IPS DF 19.7 (cell line): ENCODE results near the gene NCAM1.
"Not testable (repeated sequence)": the region's sequence is repeated elsewhere in the genome, so short reads cannot be mapped to it uniquely, and the experiment has no call there.

Source experiments
- DNase-seq: peaks from one replicate; pipeline ENCODE4 v3.0.0-alpha.2; 2013; ENCODE audit warnings: low read depth, low spot score

The NCAM1 gene

GRCh38 chr11:113274713-113275582 is 313.7 kb downstream of the NCAM1 start:
- no peak for DNase-seq

GRCh38 chr11:113275602-113276001 is 314.4 kb downstream of the NCAM1 start:
- no peak for DNase-seq

GRCh38 chr11:113276466-113276865 is 315.2 kb downstream of the NCAM1 start:
- DNase-seq: no peak

GRCh38 chr11:113277907-113278306 is 316.7 kb downstream of the NCAM1 start:
- DNase-seq: no peak

GRCh38 chr11:113278481-113278880 is 317.3 kb downstream of the NCAM1 start:
- no peak for DNase-seq

DNA sequence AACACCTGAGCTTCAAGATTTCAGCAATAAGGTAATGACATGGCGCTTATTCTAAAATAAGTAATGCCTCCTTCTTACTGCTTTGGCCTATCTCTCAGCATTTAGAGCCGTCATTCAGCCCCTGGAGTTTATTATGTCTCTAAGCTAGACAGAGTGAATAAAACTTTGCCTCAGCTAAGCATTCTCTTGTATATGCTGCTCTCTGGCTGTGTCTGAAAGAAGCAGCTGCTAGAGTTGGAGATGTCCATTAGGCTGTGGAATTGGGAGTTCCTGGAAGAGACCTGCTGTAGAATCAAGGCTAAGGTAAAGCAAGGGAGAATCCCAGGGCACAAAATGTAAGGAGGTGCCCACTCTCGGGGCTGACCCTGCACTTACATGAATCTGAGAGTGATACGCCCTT is 317.7 kb downstream of the NCAM1 start:
- DNase-seq: no peak

DNA sequence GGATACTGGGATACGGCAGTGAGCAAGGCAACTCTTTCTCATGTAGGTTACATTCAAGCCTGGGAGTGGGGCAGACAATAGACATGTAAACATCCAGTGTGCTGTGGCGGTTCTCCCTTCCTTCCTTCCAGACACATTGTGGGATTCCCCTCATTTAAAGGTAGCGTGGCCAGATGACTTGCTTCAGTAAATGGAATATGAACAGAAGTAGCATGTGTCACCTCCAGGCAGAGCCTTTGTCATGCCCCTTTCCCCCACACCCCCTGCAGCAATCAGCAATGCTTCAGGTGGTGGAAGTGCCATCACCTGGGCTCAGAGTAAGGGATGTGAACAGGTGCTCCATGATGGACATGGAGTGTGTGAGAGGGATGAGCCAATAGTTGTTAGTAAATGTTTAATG is 318.4 kb downstream of the NCAM1 start:
- no peak for DNase-seq

DNA sequence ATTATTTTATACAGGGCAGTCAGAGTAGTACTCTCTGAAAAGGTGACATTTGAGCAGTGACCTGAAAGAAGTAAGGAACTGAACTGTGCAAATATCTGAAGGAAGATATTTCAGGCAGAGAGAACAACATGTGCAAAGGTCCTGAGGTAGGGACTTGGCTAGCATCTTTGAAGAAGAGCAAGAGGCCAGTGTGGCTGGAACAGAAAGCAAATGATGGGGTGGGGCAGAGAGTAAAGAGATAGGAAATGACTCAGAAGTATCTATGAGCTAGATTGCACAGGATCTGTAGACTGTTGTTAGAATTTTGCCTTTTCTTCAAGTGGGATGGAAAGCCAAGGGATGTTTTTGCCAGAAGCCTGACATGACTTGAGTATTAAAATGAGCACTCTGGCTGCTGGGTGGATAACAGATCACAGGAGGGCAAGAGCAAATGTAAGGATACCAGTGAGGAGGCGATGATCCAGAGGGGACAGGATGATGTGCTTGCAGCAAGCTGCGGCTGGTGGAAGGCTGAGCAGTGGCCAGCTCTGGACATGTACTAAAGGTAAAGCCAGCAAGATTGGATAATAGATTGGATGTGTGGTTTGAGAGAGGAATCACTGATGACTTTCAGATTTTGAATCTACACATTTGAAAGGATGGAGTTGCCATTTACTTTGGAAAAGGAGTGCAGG is 320.0 kb downstream of the NCAM1 start:
- no peak for DNase-seq

GRCh38 chr11:113282898-113283437 is 321.7 kb downstream of the NCAM1 start:
- DNase-seq: no peak

- no peak for DNase-seq
Observed at GRCh38 chr11:113283881-113284280, 322.7 kb downstream of the NCAM1 start.

DNA sequence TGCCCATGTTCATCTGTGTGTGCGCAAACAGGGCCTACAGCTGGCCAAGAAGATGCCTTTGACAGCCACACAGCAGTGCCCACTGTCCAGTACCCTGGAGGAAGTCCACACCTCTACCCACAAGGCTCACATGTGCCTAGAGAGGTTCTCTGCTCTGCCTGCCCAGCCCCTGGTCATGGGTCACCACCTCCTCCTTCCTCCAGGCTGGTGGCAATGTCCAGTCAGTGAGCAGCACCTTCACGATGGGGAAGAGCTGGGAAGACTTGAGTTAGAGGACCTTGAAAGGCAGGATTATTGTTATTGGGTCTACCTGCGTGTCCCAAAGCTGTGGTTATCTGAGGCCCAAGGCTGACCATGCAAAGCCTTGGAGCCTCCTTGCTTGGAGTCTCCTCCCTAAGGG is 324.8 kb downstream of the NCAM1 start:
- no peak for DNase-seq

GRCh38 chr11:113286509-113287497 is 325.6 kb downstream of the NCAM1 start:
- DNase-seq: no peak

GRCh38 chr11:113287801-113288200 is 326.6 kb downstream of the NCAM1 start:
- no peak for DNase-seq

- no peak for DNase-seq
Observed at GRCh38 chr11:113288286-113288863, 327.2 kb downstream of the NCAM1 start.

- no peak for DNase-seq
Observed at GRCh38 chr11:113289431-113290187, 328.4 kb downstream of the NCAM1 start.

GRCh38 chr11:113293936-113294335 is 332.7 kb downstream of the NCAM1 start:
- no peak for DNase-seq

DNA sequence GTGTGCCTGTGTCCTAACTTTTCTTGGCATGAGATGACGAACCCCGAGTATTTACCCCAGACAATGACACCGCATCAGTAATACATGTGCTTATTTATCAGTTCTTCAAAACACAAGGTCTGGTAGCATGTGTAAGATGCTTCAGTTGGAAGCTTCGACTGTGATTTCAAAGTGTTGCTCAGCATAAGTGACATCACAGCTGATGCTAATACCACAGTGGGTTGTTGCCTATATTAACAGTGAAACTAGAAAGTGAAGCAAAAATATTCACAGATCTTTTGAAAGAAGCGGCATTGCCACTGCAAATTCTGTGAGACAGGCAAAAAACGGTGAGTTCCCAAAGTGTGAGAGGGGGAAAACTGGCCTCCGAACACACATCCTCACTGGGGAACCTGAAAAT is 334.8 kb downstream of the NCAM1 start:
- DNase-seq: no peak

- no peak for DNase-seq
Observed at GRCh38 chr11:113296447-113297205, 335.4 kb downstream of the NCAM1 start.

- not testable (repeated sequence) for DNase-seq
Observed at GRCh38 chr11:113298496-113298895, 337.3 kb downstream of the NCAM1 start.

DNA sequence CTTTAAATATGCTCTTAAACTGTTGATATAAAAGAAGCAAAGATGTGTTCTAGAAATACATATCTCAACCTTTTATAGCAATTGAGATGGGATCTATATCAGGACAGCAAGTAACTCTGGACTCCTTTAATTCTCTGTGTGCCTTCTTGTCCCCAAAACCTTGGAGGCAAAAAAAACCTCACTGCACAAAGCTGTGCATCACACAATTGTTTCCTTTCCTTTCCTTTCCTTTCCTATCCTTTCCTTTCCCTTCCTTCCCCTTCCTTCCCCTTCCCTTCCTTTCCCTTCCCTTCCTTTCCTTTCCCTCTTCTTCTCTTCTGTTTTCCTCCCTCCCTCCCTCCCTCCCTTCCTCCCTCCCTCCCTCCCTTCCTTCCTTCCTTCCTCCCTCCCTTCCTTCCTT is 343.7 kb downstream of the NCAM1 start:
- no peak for DNase-seq
